Activated T-helper 17 cell treated with anti-CD3 and anti-CD28 coated beads, Interleukin-2, amount 50 U/mL, for 72 hours (primary cell): ENCODE results near the gene RMND1. TPM values are rescaled to one million over a fixed set of nuclear protein-coding genes. Genes with fewer than 3 reads are reported as not detected.
"Not testable (repeated sequence)": the region's sequence is repeated elsewhere in the genome, so short reads cannot be mapped to it uniquely, and the experiment has no call there.

Source experiments
- ATAC-seq: fragments of 150-1000 bp; cut with Tn5 transposase; replicated peaks from 2 replicates; pipeline ENCODE4 v1.10.0; 2021; ENCODE audit warnings: mild to moderate bottlenecking, moderate library complexity
- H3K27ac Mint-ChIP-seq: one replicate; pipeline ENCODE4 v1.8.0; 2022; ENCODE audit warnings: mixed read lengths
- H3K27me3 Mint-ChIP-seq: one replicate; pipeline ENCODE4 v1.8.0; 2022; ENCODE audit warnings: mixed read lengths
- H3K36me3 Mint-ChIP-seq: one replicate; pipeline ENCODE4 v1.8.0; 2022; ENCODE audit warnings: low read depth, mild to moderate bottlenecking, mixed read lengths
- H3K4me1 Mint-ChIP-seq: one replicate; pipeline ENCODE4 v1.8.0; 2022; ENCODE audit warnings: mixed read lengths
- H3K4me3 Mint-ChIP-seq: one replicate; pipeline ENCODE4 v1.8.0; 2022; ENCODE audit warnings: mild to moderate bottlenecking, mixed read lengths
- H3K9me3 Mint-ChIP-seq: one replicate; pipeline ENCODE4 v1.8.0; 2022; ENCODE audit warnings: mixed read lengths
- total RNA-seq, 2 donors: library from RNA; stranded (reverse); gene quantifications; one replicate each; pipeline ENCODE4 v1.2.3, GENCODE V29; 2022

RMND1 gene
- total RNA-seq, 2 donors from 2014 or later: 22.2 to 23.9 TPM

DNA sequence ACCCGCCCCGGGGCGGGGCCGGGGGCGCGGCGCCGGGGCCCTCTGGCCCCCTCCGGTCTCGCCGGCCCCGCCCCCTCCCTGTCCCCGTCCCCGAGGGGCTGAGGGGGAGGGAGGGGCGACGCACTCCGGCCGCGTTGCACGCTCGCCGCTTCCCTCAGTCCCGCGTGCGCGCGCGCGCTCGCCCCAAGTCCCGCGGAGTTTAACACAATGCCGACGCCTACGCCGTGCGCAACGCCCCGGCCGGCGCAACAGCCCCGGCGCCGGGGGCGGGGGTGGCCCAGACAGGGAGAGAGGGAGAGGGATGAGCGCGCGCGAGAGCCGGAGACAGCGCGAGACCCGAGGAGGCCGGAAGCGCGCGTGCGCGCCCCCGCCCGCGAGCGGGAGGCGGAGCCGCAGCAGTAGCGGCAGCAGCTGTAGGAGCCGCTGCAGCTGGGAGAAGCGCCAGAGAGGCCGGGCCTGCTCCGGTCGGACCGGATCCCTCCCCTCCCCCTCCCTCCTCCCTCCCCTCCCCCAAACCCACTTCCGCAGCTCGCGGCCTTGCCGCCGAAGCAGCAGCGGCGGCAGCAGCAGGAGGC lies 61.6 kb downstream of the RMND1 start:
- H3K4me1 Mint-ChIP-seq: peaks cover 27% of the 10 kb centered on the region
- peak; percentile 86 for ATAC-seq
- no peaks in the 10 kb centered on the region for H3K27me3 Mint-ChIP-seq
- H3K9me3 Mint-ChIP-seq: no peaks in the 10 kb centered on the region
- peaks cover 46% of the 10 kb centered on the region for H3K36me3 Mint-ChIP-seq
- no peak overlapping the region for H3K27ac Mint-ChIP-seq
- peak overlapping the region; percentile 98 for H3K4me3 Mint-ChIP-seq

DNA sequence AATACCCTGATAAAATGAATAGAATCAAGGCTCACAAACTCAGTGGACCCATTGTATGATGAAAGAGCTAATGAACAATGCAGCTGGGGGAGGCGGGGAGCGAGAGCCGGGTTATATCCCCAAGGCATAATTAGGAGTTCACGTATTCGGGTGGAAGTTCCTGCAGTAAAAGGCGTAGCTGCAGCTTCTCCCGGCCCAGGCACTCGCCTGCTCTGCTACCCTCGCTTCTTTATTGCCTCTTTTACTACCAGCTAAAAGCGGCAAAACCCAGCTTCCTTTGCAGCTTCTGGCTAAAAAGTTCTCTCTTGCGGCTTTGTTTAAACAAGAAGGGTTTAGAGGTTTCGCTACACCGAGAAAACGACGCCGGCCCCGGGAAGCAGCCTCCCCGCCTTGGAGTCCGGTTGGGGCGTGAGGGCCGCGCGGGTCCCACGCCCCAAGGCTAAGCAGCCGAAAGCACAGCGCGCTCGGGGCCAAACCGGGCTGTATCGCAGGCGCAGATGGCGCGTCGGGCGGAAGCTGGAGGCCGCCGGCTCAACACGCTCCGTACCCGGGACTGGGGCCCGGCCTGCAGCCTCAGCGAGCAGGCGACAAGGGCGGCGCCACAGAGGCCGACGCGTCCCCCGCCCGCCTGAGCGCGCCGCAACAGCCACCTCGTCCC lies 62.2 kb downstream of the RMND1 start:
- Mint-ChIP-seq H3K9me3 (no peaks in the 10 kb centered on the region), H3K27me3 (no peaks in the 10 kb centered on the region), H3K4me3 (peak overlapping the region; percentile 98), H3K36me3 (peaks cover 42% of the 10 kb centered on the region), H3K4me1 (peaks cover 30% of the 10 kb centered on the region), H3K27ac (peak overlapping the region; percentile 97)
- peak; percentile 71 for ATAC-seq

DNA sequence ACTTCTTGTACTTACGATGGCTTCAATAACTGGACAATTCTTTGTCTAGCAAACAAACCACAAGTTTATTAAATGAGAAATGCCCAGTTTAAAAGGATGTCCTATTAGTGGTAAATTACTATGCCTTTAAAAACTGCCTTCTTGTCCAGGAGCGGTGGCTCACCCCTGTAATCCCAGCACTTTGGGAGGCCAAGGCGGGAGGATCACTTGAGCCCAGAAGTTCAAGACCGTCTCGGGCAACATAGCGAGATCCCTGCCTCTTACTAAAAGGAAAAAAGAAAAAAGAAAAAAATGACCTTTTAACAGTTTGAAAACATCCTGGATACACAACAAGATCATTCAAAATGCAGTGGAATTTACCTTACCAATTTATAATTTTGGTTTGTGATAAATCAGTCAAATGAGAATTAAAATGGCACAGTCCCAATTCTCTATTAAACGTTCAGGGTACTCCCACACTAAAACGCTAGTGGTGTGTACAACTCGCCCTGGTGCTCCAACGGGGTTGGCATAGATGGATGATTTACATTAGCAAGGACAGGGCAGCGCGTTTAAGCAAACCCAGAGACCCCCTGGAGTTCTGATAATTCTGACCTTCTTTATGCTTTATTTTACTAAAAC lies 62.8 kb downstream of the RMND1 start:
- H3K4me3 Mint-ChIP-seq: peak overlapping the region; percentile 98

DNA sequence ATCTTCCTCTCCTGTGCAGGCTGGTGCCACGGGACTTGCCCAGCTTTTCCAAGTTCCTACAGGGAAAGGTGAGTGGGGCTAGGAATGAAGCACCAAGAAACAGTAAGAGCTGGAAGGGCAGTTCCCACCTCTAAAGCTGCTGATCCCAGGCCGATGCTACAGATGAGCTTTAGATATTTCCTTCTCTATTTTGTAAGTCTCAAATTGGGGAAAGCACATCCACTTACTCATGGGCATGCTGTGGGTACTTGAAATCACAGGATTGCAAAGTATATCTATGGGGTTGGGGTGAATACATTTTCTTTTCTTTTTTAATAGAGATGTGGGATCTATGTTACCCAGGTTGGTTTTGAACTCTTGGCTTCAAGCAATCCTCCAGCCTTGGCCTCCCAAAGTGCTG lies 63.7 kb downstream of the RMND1 start:
- H3K36me3 Mint-ChIP-seq: peaks cover 39% of the 10 kb centered on the region
- no peaks in the 10 kb centered on the region for H3K9me3 Mint-ChIP-seq
- peak overlapping the region; percentile 97 for H3K27ac Mint-ChIP-seq
- H3K27me3 Mint-ChIP-seq: no peaks in the 10 kb centered on the region
- peak overlapping the region; percentile 98 for H3K4me3 Mint-ChIP-seq
- no peak for ATAC-seq
- H3K4me1 Mint-ChIP-seq: peaks cover 28% of the 10 kb centered on the region

More for the DNA sequence above, 62.8 kb downstream of the RMND1 start:
- Mint-ChIP-seq H3K27me3 (no peaks in the 10 kb centered on the region), H3K4me1 (peaks cover 35% of the 10 kb centered on the region), H3K27ac (peak overlapping the region; percentile 97), H3K9me3 (no peaks in the 10 kb centered on the region), H3K36me3 (peaks cover 43% of the 10 kb centered on the region)
- no peak for ATAC-seq

DNA sequence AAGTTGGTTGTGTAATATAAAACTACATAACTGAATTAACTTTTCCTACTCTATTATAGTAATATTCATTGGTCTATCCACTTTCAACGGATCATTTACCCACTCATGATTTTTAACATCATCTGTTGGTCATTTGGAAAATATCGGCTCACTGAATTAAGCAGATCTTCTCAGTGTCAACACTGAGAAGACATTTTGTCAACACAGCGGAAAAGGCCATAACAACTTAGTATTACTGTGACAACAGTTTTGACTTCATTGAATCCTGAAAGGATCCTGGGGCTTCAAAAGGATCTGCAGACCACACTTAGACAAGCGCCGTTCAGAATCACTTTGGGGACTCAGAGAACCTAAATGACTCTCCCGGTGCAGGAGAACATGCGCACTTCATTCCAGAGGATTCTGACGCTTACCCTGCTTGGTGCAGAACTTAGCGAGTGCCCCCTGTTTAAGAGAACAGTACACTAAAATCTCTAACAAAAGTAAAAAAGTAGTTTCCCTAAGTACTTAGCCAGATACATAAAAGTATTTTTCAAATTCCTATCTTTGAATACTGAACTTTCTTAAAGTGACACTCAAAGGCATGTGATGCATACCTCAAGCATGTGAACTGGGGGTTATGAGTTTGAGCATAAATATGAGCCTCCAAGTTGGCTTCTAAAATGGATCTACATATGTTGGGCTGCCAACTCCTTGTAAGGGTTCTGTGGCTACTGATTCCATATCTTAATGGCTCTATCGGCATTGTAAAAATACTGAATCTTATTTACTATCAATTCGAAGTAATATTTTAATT lies 64.6 kb downstream of the RMND1 start:
- ATAC-seq: no peak
- H3K4me3 Mint-ChIP-seq: no peak overlapping the region
- H3K4me1 Mint-ChIP-seq: peaks cover 21% of the 10 kb centered on the region
- H3K27ac Mint-ChIP-seq: no peak overlapping the region
- peaks cover 31% of the 10 kb centered on the region for H3K36me3 Mint-ChIP-seq
- H3K9me3 Mint-ChIP-seq: no peaks in the 10 kb centered on the region
- H3K27me3 Mint-ChIP-seq: no peaks in the 10 kb centered on the region

DNA sequence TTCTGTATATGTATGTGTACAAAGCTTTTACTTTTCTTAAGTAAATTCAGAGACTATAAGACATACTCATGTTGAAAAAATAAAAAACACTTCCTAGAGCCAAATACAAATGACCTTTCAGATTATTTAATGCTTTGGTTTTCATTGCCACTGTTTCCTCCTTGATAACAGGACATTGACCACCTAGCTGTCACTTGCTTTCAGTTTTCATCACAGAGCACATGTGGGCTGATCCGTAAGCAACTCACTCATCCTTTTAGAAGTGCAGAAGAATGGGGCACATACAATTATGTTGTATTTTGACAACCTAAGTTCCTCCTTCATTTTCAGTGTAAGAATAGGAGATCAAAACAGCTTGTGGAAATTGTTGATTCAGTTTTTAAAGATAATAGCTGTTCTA lies 66.7 kb downstream of the RMND1 start:
- Mint-ChIP-seq H3K36me3 (peaks cover 26% of the 10 kb centered on the region), H3K27ac (no peak overlapping the region), H3K4me3 (peak overlapping the region; percentile 53), H3K4me1 (peaks cover 29% of the 10 kb centered on the region), H3K27me3 (no peaks in the 10 kb centered on the region), H3K9me3 (no peaks in the 10 kb centered on the region)
- ATAC-seq: no peak

DNA sequence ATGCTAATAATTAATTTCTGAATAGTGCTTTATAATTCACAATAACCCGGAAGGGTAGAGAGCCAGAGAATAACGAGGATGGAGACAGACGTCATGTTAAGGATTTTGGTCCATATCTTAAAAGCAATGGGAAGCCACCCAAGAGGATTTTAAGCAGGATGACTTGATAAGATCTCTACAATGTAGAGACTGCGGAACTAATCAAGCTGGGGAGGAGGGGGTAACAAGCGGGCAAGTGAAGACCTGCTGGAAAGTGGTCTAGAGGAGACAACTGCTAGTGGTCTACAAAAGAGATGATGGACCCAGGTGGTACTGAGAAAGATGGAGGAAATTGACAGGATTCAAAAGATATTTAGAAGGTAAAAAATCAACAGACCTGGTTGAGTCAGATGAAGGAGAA lies 67.8 kb downstream of the RMND1 start:
- no peak for ATAC-seq
- Mint-ChIP-seq H3K4me3 (no peak overlapping the region), H3K9me3 (no peaks in the 10 kb centered on the region), H3K36me3 (peaks cover 32% of the 10 kb centered on the region), H3K27me3 (no peaks in the 10 kb centered on the region), H3K4me1 (peaks cover 35% of the 10 kb centered on the region), H3K27ac (no peak overlapping the region)

DNA sequence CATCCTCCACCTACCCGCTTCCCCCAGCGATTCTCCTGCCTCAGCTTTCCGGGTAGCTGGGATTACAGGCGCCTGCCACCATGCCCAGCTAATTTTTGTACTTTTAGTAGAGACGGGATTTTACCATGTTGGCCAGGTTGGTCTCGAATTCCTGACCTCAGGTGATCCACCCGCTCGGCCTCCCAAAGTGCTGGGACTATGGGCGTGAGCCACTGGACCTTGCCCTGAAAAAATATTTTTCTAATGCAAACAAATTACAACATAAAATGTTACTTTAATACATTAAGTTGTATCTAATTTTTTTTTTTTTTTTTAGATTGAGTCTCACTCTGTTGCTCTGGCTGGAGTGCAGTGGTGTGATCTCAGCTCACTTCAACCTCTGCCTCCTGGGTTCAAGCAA lies 69.3 kb downstream of the RMND1 start:
- not testable (repeated sequence) for H3K27me3 Mint-ChIP-seq, H3K9me3 Mint-ChIP-seq, ATAC-seq, H3K27ac Mint-ChIP-seq, H3K4me3 Mint-ChIP-seq
- Mint-ChIP-seq H3K4me1 (peaks cover 43% of the 10 kb centered on the region), H3K36me3 (peaks cover 32% of the 10 kb centered on the region)

DNA sequence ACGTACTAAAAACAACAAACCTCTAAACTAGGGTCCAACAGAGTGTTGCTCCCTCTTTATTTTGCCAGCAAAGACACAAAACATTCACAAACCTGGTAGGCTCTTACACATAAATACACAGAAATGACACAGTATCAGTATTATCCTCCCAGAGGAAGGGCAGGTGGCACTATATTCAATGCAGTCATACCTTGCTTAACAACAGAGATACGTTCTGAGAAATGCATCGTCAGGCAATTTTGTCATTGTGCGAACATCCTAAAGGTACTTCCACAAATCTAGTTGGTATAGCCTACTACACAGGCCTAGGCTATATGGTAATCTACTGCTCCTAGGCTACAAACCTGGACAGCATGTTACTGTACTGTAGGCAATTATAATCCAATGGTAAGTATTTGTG lies 70.2 kb downstream of the RMND1 start:
- Mint-ChIP-seq H3K27ac (peak overlapping the region; percentile 98), H3K36me3 (peaks cover 27% of the 10 kb centered on the region), H3K9me3 (no peaks in the 10 kb centered on the region), H3K4me1 (peaks cover 46% of the 10 kb centered on the region), H3K4me3 (peak overlapping the region; percentile 99), H3K27me3 (no peaks in the 10 kb centered on the region)
- peak; percentile 59 for ATAC-seq

DNA sequence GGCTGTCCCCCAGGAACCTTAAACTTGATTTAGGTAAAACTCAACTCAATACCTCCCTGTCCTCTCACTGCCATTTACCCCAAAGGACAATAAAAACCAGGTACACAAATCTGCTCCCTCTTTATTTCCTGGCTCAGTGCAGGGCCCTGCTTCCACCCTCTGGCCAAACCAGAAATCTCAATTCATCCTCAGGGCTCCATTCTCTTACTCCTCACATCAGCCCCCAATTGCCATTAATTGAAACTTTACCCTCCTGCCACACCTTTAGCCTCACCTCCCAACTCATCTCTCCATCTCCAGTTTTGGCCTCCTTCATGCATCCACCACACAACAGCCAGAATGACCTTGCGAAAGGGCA lies 71.1 kb downstream of the RMND1 start:
- Mint-ChIP-seq H3K4me1 (peaks cover 55% of the 10 kb centered on the region), H3K27me3 (no peaks in the 10 kb centered on the region), H3K36me3 (peaks cover 23% of the 10 kb centered on the region), H3K27ac (peak overlapping the region; percentile 98), H3K4me3 (peak overlapping the region; percentile 99), H3K9me3 (no peaks in the 10 kb centered on the region)
- ATAC-seq: peak; percentile 18

DNA sequence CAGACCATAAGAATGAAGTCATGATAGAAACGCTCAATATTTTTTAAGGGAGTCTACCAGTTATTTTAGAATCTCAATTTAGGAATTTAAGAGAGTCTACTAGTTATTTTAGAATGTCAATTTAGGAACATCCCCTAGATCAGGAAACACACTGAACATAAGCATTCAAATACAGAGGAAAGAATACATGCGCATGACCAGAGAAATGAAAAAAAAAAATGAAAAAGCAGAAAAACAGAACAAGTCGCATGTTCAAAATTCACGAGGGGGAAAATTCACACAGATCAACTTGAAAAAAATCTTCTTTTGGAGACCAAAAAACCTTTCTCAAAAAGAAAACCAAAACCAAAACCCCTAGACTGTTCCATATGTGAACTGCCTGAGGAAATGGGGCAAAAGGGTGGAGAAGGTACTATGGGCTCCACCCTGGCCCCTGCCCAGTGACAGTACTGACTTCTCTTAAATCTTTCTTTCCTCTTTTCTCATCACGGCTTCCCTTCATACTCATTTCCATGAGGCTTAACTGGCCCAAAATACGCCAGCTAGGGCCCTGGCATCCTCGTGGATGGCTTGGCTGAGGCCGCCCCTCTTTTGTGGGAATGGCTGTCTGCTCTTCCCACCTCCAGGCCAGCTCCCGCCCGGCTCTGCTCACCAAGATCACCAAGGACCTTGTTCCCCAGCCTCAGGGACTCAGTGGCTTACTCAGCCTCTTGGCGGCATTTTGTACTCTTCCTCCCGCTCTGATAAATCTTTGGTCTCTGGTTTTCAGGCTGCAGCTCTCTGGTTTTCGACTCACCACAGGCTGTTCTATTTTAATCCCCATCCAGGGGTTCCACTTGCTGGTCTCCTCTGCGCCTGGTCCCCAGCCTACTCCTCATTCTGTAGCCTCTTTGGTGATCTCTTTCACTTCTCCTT lies 71.7 kb downstream of the RMND1 start:
- Mint-ChIP-seq H3K9me3 (no peaks in the 10 kb centered on the region), H3K4me3 (peak overlapping the region; percentile 99), H3K36me3 (peaks cover 21% of the 10 kb centered on the region), H3K4me1 (peaks cover 55% of the 10 kb centered on the region), H3K27ac (peak overlapping the region; percentile 98), H3K27me3 (no peaks in the 10 kb centered on the region)
- ATAC-seq: peak; percentile 72

DNA sequence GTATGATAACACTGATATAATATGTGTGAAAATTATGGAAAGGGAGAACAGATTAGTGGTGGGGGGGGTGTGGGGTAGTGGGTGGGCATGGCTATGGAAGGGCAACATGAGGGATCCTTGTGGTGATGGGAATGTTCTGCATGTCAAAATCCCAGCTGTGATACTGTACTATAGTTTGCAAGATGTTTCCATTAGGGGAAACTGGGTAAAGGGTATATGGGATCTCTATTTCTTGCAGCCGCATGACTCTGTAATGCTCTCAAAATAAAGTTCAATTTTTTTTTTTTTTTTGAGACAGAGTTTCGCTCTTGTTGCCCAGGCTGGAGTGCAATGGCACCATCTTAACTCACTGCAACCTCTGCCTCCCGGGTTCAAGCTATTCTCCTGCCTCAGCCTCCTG lies 74.8 kb downstream of the RMND1 start:
- Mint-ChIP-seq H3K27me3 (no peaks in the 10 kb centered on the region), H3K4me1 (peaks cover 66% of the 10 kb centered on the region), H3K36me3 (peaks cover 28% of the 10 kb centered on the region), H3K4me3 (peak overlapping the region; percentile 60), H3K9me3 (no peaks in the 10 kb centered on the region), H3K27ac (peak overlapping the region; percentile 72)
- no peak for ATAC-seq

DNA sequence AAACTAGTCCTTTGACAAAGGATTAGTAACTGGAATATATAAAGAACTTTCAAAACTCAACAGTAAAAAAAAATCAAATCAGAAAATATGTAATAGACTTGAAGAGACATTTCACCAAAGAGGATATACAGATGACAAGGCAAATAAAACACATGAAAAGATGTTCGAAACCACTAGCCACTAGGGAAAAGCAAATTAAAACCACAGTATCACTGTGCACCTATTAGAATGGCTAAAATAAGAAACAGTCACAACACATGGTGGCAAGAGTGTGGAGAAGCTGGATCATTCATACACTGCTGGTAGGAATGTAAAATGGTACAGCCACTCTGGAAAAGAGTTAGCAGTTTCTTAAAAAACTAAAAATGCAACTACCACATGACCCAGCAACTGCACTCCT lies 75.5 kb downstream of the RMND1 start:
- ATAC-seq: peak; percentile 17
- Mint-ChIP-seq H3K27ac (peak overlapping the region; percentile 72), H3K4me1 (peaks cover 69% of the 10 kb centered on the region), H3K27me3 (no peaks in the 10 kb centered on the region), H3K4me3 (peak overlapping the region; percentile 60), H3K9me3 (no peaks in the 10 kb centered on the region), H3K36me3 (peaks cover 34% of the 10 kb centered on the region)

DNA sequence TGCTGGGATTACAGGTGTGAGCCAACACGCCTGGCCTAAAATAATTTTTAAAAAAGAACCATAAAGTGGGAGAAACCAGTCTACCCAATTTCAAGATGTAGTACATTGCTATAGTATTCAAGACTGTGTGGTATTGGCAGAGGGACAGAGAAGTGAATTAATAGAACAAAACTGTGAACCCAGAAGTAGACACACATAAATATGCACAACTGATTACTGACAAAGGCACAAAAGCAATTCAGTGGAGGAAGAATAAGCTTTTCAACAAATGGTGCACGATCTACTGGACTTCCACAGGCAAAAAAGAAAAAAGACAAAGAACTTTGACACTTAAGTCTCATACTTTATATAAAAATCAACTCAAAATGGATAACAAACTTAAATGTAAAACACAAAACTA lies 76.1 kb downstream of the RMND1 start:
- no peak for ATAC-seq
- H3K4me3 Mint-ChIP-seq: peak overlapping the region; percentile 60
- H3K9me3 Mint-ChIP-seq: no peaks in the 10 kb centered on the region
- H3K36me3 Mint-ChIP-seq: peaks cover 40% of the 10 kb centered on the region
- H3K4me1 Mint-ChIP-seq: peaks cover 66% of the 10 kb centered on the region
- H3K27ac Mint-ChIP-seq: peak overlapping the region; percentile 72
- no peaks in the 10 kb centered on the region for H3K27me3 Mint-ChIP-seq
